ENCODE measurements around the gene GPC6. TPM values are rescaled to one million over a fixed set of nuclear protein-coding genes. Genes with fewer than 3 reads are reported as not detected.
A peak's percentile ranks its signal among the peaks of the same experiment; 100 is the strongest.

GPC6 gene
- total RNA-seq, 1 donor from 2014 or later, result 15.6 TPM

DNA sequence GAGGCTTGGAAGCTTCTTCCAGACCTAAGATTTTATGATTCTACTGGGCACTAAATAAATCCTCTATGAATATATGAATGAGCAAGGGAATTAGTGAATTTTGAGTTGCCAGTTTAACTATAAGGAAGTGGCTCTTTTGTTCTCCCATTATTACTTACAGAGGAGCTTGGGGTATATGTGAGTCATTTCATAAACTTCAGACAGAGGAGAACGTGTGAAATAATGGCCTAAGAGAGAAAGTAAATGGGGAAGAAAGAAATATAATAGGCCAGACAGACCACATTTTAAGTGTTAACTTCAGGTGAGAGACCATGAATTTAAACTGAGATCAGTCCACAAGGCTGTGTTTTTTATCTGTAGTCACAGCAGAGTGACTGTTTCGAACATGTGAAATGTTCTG lies 570.9 kb downstream of the GPC6 start:
- ATAC-seq (no peak), DNase-seq (ENCODE audit: low spot score) (no peak)

DNA sequence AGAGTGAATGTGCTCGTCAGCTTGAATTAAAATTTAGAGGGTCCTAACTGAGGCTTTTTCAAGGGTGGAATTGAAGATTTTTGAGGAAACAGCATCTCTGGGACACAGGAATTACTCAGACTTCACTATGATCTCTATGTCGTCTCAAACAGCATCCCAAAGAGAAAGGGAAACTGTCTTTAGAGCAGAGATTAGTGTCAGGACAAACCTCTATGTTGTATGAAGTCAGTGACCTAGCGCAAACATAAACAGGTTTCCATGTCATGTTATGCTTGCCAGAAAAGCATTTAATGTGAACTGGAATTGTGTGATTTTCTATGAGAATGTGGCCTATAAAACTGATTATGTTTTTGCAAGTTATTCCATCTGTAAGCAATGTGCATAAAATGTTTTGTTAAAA lies 573.7 kb downstream of the GPC6 start:
- ATAC-seq, result peak; percentile 84

GRCh38 chr13:93805736-93806135 lies 579.1 kb downstream of the GPC6 start:
- no peak for ATAC-seq

More for the DNA sequence above, 573.7 kb downstream of the GPC6 start:
- DNase-seq (ENCODE audit: low spot score), result no peak

DNA sequence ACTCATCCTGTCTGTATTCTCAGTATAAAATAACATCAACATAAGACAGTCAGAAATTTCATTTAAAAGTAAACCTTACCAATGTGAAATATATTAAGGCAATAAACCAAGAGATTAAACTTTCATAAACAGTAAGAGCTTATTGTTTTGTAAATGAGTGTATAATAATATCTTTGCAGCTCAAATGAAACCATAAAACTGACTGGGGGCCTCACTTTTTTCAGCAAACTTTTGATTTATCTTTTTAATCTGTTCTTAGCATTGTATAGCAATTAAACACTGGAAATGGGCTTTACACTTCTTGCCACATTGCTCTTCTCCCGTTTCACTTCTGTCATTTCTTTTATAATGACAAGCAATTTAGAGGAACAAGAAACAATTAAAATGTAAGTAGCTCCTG lies 580.3 kb downstream of the GPC6 start:
- no peak for DNase-seq (ENCODE audit: low spot score)
- ATAC-seq, result no peak

More at GRCh38 chr13:93805736-93806135, 579.1 kb downstream of the GPC6 start:
- no peak for DNase-seq (ENCODE audit: low spot score)

DNA sequence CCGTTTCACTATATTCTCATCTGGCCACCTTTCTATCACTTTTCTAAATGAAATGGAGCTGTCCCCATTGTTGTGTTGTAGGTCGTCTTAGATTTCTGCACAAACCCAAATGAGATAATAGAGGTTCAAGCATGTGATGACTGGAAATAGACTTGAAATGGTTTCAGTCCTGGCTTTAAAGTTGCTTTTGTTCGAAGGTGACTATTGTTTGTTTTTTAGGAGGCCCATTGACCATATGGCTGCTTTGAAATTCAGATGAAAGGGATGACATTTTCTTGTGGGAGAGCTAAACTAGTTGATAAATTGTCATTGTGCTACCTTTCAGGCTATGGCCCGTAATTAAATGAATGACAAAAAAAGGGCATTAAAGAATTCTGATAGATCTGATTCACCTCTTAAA lies 583.7 kb downstream of the GPC6 start:
- ATAC-seq, result no peak

GRCh38 chr13:93811071-93811737 lies 584.6 kb downstream of the GPC6 start:
- no peak for DNase-seq (ENCODE audit: low spot score)
- ATAC-seq, result no peak

More for the DNA sequence above, 583.7 kb downstream of the GPC6 start:
- DNase-seq (ENCODE audit: low spot score), result no peak

DNA sequence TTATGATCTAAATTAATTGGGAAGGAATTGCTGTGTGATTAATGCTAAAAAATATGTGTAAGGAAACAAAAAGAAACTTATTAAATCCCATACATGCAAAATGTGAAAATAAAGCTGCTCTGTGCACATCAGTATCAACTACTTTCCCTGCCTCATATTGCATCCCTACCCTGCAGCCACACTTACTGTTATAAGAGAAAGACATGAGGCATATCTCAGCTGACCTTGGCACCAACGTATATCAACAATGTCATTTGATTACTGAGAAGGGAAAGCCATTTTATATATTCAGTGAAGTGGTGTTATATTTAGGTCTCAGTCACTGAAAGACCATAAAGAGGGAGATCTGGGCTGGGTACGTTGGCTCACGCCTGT lies 585.1 kb downstream of the GPC6 start:
- ATAC-seq, result no peak

GRCh38 chr13:93814658-93815057 lies 588.1 kb downstream of the GPC6 start:
- DNase-seq (ENCODE audit: low spot score), result no peak
- no peak for ATAC-seq

More for the DNA sequence above, 585.1 kb downstream of the GPC6 start:
- DNase-seq (ENCODE audit: low spot score), result no peak

DNA sequence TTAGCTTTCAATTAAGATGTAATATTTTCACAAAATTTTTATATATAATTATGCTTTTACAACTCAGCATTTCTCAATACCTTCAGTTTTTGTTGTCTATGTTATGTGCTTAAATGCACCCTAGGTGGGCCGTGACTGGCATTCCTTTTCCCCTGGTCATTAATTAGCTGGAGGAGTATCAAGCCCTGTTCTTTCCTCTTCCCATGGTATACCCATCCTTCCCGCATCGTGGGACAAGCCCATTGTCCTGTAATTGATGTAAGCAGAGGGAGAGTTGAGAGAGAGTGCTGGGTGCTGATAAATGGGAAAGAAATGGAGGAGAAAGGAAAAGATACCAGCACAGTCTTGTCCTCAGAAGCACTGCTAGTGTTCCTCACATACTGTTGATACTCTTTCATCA lies 591.7 kb downstream of the GPC6 start:
- no peak for DNase-seq (ENCODE audit: low spot score)
- no peak for ATAC-seq

GRCh38 chr13:93819331-93819890 lies 592.8 kb downstream of the GPC6 start:
- ATAC-seq (no peak), DNase-seq (ENCODE audit: low spot score) (no peak)

GRCh38 chr13:93824286-93824685 lies 597.7 kb downstream of the GPC6 start:
- ATAC-seq (no peak), DNase-seq (ENCODE audit: low spot score) (no peak)

- ATAC-seq (no peak), DNase-seq (ENCODE audit: low spot score) (no peak)
Measured at GRCh38 chr13:93834051-93834450, 607.4 kb downstream of the GPC6 start.

- DNase-seq (ENCODE audit: low spot score) (no peak), ATAC-seq (no peak)
Measured at GRCh38 chr13:93843082-93843481, 616.5 kb downstream of the GPC6 start.

GRCh38 chr13:93847162-93847561 lies 620.6 kb downstream of the GPC6 start:
- ATAC-seq (no peak), DNase-seq (ENCODE audit: low spot score) (no peak)

DNA sequence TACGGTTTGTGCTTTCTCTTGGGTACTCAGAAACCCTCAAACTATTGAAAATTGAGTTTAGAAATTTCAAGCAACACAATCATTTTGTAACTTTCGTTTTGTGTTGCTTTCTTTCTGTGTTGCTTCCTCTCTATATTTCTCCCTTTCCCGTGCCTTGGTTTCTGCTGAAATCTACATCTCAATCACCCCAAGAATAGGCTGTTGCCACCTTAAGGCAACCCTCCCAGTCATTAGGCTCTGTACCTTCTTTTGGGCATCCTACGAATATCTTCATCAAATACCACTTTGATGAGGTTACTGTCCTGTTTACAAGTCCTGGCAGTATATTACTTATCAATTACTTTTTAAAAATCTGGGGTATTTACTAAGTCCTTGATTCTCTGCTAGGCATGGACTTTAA lies 621.6 kb downstream of the GPC6 start:
- DNase-seq (ENCODE audit: low spot score) (no peak), ATAC-seq (no peak)

- ATAC-seq (no peak), DNase-seq (ENCODE audit: low spot score) (no peak)
Measured at GRCh38 chr13:93851236-93851635, 624.6 kb downstream of the GPC6 start.

DNA sequence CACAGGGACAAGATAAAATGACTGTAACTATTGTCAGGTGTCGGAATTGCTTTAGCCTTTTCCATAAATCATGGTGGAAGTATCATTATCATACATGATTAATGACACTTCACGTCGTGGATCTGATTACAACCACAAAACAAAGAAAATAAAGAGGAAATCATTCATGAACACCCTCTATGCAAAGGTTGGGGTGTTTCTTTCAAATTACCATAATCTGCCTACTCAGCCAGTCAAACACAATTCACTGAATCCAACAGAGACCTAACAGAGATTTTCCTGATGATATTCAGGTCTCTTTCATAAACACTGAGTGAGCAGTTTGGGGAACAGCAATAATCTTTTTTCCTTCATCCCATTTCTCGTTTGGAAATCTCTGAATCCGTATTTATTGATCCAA lies 627.3 kb downstream of the GPC6 start:
- DNase-seq (ENCODE audit: low spot score) (no peak), ATAC-seq (no peak)

DNA sequence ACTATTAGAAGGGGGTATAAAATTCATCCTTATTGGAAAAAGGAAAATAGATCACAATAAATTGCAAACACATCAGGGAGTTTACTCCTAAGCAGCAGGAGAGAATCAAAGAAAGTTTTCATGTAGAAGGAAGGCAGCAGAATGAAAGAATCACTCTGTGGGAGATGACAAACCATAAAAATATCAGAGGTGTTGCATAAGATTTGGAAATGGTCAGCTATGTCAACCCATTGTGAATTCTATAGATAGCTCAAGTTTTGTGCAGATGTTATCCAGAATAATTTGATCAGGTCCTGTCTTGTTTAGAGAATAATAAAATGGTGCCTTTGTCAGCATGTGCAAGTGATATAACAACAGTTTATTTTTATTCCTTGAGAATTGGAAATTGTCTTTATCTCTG lies 630.5 kb downstream of the GPC6 start:
- DNase-seq (ENCODE audit: low spot score) (no peak), ATAC-seq (no peak)

DNA sequence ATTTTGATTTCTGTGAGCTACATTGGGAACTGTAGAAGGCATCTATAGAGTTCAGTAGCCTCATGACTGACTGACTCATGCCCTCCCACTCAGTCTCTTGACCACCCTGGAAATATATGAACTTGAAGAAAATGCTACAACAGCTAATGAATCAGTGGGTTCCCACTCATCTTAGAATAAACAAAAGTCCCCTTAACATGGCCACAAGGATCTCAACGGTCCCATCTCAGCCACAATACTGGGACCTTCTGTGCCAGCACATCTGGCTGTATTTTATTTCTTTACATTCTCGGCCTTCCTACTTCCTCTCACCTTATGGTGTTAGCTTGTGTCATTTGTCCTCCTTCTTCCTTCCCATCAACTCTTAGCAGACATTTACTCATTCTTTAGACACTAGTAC lies 633.1 kb downstream of the GPC6 start:
- ATAC-seq, result no peak

GRCh38 chr13:93861818-93862217 lies 635.2 kb downstream of the GPC6 start:
- DNase-seq (ENCODE audit: low spot score), result no peak
- ATAC-seq, result no peak

More for the DNA sequence above, 633.1 kb downstream of the GPC6 start:
- no peak for DNase-seq (ENCODE audit: low spot score)

DNA sequence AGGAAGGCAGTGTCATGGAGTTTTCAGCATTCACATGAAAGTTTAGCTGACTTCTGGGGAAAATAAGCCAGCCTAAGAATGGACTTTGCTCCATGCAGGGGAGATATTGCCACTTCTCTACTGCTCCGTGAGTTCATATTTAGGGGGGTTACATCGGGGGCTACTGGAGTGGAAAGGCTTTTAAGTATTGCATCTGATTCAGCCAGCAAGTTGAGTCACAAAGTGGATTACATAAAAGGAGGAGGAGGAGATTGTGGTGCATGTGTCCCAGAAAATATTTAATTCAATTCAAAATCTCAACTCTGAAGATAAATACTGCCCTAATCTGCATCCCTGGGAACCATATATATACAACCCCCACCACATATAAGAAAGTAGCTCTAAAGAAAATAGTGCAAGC lies 635.7 kb downstream of the GPC6 start:
- ATAC-seq, result no peak
- DNase-seq (ENCODE audit: low spot score), result no peak

- no peak for DNase-seq (ENCODE audit: low spot score)
Measured at GRCh38 chr13:93865235-93865634, 638.6 kb downstream of the GPC6 start.

DNA sequence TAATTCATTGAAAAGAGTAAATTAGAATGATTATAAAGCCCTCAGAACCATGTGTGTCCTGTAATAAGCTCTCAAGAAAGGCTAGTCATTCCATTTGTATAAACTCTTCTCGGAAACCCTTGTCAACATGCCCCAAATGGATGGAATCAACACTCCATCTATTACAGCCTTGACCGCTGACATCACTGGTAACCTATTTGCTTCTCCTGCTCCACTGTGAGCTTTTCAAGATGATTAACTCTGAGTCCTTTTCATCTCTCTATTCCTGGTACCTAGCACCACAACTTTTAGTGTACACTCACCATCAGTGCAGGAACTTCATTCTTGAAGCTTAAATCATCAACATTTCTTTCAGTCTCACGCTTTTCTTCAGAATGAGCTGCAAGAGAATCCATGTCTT lies 640.9 kb downstream of the GPC6 start:
- ATAC-seq (no peak), DNase-seq (ENCODE audit: low spot score) (no peak)

More at GRCh38 chr13:93865235-93865634, 638.6 kb downstream of the GPC6 start:
- ATAC-seq, result no peak
